GM10266 (cell line): ENCODE data around the gene TMEM184B.

ENCODE experiments used
- DNase-seq: peaks from one replicate; pipeline ENCODE4 v3.0.0; 2012; ENCODE audit errors: extremely low spot score
- CTCF ChIP-seq: IDR thresholded peaks from 2 replicates; pipeline ENCODE4 v1.5.1; 2012; ENCODE audit warnings: mild to moderate bottlenecking, low read depth; ENCODE audit not compliant: control insufficient read depth, insufficient read depth; ENCODE audit errors: missing control alignments

The TMEM184B gene

GRCh38 chr22:38222797-38223119 is 50.1 kb downstream of the TMEM184B start:
- TF ChIP-seq CTCF = no peak
- DNase-seq = no peak

DNA sequence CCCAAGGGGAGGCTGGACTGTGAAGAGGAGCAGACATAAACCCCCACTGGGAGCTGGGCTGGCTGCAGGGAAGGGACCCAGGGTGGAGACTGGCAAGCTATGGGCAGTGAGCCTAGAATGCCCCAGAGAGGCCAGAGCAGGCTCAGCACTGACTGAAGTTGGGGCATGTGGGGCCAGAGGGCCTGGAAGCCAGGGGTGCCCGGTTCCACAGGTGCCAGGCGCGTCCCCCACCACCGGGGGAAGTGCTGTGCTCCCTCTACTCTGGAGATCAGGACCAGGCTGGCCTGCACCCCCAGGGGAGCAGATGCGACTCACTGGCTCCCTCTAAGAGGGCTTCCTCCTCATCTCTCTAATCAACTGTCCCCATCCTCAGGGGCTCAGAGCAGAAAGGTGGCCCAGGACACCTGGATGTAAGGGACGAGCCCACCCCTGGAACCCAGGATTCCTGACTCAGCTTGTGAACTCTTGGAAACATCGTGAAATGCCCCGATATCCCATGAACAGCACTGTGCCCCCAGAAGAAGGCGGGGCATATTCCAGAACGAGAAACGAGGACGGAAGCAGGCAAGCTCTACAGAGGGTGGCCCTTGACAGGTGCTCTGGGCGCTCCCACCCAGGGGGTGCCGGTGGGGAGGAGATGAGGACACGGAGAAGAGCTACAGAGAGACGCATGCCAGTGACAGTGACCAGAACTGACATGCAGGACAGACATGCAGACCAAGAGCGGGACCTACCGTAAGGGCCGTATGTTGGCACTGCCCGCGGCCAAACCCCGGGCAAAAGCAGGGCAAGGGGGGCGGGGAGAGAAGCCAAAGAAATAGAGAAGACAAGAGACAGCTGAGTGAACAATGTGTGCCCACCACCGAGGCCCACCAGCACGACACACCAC is 50.7 kb downstream of the TMEM184B start:
- DNase-seq = no peak
- TF ChIP-seq CTCF = no peak

GRCh38 chr22:38221407-38221806 is 51.4 kb downstream of the TMEM184B start:
- TF ChIP-seq CTCF = no peak
- no peak for DNase-seq

- no peak for DNase-seq
- TF ChIP-seq CTCF = no peak
Measured at GRCh38 chr22:38220653-38221386, 52.0 kb downstream of the TMEM184B start.

- DNase-seq = no peak
Measured at GRCh38 chr22:38220163-38220562, 52.6 kb downstream of the TMEM184B start.

DNA sequence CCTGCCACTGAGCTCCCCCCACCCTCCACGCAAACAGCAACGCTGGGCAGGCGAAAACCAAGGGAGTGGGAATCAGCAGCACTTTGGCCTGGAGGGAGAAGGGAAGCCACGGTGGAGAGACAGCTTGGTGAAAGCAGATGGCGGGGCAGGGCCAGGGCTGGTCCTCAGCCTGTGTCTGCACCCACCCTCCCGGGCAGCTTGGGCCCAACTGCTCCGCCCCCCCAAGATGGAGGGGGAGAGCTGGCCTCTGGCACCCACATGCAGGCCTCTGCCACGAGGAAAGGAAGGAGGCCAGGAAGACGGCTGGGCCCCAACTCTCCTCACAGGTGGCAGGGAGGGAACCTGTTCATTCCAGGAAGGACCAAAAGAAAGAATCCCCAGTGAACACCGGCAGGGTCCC is 53.2 kb downstream of the TMEM184B start:
- no peak for DNase-seq
- no peak for TF ChIP-seq CTCF

More at GRCh38 chr22:38220163-38220562, 52.6 kb downstream of the TMEM184B start:
- no peak for TF ChIP-seq CTCF
